GM21528 (cell line): ENCODE measurements around the gene LIN37.
"Not testable (repeated sequence)": the region's sequence is repeated elsewhere in the genome, so short reads cannot be mapped to it uniquely, and the experiment has no call there.

Source experiments
- ATAC-seq: cut with Tn5 transposase; IDR thresholded peaks from one replicate; pipeline ENCODE4 v1.9.1; 2021; ENCODE audit warnings: mild to moderate bottlenecking, moderate library complexity; ENCODE audit not compliant: unreplicated experiment, low FRiP score

Gene LIN37

GRCh38 chr19:35719402-35720162 is 28.8 kb upstream of the LIN37 start:
- no peak for ATAC-seq

DNA sequence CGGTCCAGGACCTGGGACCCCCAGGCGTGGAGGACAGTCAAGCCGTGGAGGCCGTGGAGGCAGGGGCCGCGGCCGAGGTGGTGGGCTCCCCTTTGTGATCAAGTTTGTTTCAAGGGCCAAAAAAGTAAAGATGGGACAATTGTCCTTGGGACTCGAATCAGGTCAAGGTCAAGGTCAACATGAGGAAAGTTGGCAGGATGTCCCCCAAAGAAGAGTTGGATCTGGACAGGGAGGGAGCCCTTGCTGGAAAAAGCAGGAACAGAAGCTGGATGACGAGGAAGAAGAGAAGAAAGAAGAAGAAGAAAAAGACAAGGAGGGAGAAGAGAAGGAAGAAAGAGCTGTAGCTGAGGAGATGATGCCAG is 28.2 kb upstream of the LIN37 start:
- ATAC-seq = no peak

GRCh38 chr19:35720648-35721047 is 27.7 kb upstream of the LIN37 start:
- no peak for ATAC-seq

DNA sequence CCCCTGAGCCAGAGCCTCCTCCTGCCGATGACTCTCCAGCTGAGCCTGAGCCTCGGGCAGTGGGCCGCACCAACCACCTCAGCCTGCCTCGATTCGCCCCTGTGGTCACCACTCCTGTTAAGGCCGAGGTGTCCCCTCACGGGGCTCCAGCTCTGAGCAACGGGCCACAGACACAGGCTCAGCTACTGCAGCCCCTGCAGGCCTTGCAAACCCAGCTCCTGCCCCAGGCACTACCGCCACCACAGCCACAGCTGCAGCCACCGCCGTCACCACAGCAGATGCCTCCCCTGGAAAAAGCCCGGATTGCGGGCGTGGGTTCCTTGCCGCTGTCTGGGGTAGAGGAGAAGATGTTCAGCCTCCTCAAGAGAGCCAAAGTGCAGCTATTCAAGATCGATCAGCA is 27.0 kb upstream of the LIN37 start:
- no peak for ATAC-seq

- ATAC-seq = no peak
These were observed 25.9 kb upstream of the LIN37 start for GRCh38 chr19:35722461-35722860.

DNA sequence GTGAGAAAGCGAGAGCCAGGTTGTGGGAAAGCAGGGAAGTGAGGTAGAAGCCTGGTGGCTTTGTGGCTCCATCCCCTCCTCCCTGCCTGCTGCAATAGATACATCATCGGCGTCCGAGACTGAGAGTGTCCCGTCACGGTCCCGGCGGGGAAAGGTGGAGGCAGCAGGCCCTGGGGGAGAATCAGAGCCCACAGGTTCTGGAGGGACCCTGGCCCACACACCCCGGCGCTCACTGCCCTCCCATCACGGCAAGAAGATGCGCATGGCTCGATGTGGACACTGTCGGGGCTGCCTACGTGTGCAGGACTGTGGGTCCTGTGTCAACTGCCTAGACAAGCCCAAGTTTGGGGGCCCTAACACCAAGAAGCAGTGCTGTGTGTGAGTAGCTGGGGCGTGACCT is 25.5 kb upstream of the LIN37 start:
- no peak for ATAC-seq

DNA sequence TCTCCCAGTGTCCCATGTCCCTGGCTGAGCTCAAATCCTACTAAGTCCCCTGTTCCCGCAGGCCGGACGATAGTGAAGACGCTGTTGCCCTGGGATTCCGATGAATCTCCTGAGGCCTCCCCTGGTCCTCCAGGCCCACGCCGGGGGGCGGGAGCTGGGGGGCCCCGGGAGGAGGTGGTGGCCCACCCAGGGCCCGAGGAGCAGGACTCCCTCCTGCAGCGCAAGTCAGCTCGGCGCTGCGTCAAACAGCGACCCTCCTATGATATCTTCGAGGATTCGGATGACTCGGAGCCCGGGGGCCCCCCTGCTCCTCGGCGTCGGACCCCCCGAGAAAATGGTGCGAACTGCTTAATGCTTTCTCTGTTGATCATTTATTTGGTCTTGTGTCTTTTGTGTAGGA is 24.7 kb upstream of the LIN37 start:
- ATAC-seq = no peak

- ATAC-seq = not testable (repeated sequence)
These were observed 24.2 kb upstream of the LIN37 start for GRCh38 chr19:35724132-35724531.

DNA sequence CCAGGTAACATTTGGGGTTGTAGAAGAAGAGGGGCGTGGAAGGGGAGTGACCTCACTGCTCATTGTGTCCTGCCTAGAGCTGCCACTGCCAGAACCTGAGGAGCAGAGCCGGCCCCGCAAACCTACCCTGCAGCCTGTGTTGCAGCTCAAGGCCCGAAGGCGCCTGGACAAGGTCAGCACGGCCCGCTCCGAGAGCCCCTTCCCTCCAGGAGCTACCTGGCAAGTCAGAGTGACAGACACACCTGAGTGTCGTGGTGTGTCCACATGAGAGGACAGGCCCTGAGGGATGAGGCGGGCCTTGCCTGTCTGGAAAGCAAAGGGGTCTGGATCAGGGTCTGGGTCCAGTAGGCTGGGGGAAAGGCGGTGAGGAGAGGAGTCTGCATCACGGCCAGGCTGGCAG is 23.8 kb upstream of the LIN37 start:
- ATAC-seq = no peak

DNA sequence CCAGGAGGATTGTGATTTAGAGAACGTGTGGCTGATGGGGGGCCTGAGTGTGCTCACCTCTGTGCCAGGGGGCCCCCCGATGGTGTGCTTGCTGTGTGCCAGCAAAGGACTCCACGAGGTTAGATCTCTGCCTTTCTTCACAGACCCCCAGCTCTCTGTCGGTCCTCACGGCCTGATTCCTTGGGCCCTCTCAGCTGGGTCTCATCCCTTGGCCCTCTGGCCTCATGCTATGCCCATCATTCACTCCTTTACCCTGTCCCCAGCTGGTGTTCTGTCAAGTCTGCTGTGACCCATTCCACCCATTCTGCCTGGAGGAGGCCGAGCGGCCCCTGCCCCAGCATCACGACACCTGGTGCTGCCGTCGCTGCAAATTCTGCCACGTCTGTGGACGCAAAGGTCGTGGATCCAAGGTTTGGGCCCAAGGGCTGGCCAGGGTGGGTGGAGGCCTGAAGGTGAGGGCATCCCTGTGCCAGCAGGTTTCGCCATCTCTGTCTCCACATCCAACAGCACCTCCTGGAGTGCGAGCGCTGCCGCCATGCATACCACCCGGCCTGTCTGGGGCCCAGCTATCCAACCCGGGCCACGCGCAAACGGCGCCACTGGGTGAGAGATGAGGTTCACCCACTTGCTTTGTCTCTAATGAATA is 23.0 kb upstream of the LIN37 start:
- no peak for ATAC-seq

GRCh38 chr19:35727053-35727955 is 21.1 kb upstream of the LIN37 start:
- ATAC-seq = no peak

DNA sequence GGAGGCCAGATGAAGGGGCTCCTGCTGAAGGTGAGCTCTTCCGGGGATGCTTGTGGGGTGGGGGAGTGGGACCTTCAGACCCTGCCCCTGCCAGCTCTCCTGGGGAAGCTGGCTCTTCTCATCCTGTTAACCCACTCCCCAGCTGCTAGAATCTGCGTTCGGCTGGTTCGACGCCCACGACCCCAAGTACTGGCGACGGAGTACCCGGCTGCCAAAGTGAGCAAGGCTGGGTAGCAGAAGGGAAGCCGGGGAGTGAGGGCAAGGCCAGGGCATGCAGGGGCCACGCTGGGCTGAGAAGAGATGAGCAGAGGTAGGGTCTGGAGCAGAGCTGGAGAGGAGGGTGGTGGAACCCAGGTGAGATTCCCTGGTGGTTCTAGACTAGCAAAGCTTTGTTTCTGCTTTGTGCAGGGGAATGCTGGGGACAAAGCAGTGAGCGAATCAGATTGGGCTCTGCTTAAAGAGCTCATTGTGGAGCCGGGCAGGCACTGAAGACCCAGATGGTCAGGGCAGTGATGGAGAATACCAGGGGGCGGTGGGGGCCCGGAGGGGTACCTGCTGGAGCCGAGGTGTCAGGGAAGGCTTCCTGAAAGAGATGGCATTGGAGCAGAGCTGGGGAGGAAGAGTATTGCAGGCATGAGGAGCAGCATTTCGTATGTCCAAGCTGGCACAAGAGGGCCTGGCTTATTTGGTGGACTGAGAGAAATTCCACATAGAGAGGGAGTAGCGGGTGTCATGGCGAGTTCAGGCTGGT is 20.2 kb upstream of the LIN37 start:
- no peak for ATAC-seq

GRCh38 chr19:35729021-35729420 is 19.4 kb upstream of the LIN37 start:
- ATAC-seq = no peak

DNA sequence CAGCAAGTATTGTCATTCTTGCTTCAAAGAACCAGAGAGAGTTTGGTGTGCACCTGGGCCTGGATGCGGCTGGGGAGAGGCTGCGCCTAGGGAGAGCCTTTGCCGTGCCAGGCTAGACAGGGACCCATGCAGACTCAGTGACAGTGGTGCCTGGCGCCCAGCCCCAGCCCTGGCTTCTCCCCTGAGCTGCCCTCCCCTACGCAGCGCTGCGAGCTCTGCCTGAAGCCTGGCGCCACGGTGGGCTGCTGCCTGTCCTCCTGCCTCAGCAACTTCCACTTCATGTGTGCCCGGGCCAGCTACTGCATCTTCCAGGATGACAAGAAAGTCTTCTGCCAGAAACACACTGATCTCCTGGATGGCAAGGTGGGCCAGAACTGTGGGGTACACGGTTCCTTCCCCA is 18.6 kb upstream of the LIN37 start:
- ATAC-seq = no peak

DNA sequence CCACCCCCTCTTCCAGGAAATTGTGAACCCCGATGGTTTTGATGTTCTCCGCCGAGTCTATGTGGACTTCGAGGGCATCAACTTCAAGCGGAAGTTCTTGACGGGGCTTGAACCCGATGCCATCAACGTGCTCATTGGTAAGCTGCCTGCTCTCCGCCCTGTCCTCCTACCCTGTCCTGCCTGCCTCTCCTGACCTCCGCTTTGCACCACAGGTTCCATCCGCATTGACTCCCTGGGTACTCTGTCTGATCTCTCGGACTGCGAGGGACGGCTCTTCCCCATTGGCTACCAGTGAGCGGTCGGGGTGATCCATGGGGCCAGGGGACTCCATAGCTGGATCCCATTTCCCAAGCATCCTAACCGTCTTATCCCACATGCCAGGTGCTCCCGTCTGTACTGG is 18.1 kb upstream of the LIN37 start:
- ATAC-seq = no peak

DNA sequence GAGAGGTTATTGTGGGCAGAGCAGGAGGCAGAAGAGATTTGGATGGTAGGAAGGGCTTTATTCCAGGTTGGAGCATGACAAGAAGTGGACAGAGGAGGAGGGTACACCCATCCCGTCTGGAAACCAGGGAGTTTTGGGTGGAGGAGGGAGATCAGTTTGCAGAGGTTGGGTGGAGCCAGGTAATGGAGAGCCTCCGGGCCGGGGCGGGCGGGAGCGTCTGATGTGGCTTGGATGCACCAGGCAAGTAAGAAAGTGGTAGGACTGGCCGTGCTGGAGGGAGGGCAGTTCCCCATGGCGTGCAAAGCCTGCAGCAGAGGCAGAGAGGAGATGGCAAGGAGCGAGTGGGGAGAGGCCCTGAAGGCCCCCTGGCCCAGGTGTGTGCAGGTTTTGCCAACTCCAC is 17.0 kb upstream of the LIN37 start:
- no peak for ATAC-seq

DNA sequence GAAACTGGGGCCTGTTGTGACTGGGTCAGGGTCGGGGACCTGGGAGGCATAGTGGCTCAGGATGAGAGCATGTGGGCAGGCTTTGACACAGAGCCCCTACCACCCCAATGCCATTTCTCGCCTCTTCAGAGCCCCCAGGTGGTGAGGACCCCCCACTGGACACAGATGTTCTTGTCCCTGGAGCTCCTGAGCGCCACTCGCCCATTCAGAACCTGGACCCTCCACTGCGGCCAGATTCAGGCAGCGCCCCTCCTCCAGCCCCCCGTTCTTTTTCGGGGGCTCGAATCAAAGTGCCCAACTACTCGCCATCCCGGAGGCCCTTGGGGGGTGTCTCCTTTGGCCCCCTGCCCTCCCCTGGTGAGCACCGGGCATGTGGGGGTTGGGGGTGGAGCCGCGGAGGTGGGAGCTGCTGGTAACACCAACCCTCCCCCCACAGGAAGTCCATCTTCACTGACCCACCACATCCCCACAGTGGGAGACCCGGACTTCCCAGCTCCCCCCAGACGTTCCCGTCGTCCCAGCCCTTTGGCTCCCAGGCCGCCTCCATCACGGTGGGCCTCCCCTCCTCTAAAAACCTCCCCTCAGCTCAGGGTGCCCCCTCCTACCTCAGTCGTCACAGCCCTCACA is 16.5 kb upstream of the LIN37 start:
- no peak for ATAC-seq

DNA sequence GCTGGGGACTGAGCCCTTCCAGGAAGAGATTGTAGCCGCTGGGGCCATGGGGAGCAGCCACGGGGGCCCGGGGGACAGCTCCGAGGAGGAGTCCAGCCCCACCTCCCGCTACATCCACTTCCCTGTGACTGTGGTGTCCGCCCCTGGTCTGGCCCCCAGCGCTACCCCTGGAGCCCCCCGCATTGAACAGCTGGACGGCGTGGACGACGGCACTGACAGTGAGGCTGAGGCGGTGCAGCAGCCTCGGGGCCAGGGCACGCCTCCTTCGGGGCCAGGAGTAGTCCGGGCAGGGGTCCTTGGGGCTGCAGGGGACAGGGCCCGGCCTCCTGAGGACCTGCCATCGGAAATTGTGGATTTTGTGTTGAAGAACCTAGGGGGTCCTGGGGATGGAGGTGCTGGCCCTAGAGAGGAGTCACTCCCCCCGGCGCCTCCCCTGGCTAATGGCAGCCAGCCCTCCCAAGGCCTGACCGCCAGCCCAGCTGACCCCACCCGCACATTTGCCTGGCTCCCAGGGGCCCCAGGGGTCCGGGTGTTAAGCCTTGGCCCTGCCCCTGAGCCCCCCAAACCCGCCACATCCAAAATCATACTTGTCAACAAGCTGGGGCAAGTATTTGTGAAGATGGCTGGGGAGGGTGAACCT is 15.7 kb upstream of the LIN37 start:
- ATAC-seq = no peak

DNA sequence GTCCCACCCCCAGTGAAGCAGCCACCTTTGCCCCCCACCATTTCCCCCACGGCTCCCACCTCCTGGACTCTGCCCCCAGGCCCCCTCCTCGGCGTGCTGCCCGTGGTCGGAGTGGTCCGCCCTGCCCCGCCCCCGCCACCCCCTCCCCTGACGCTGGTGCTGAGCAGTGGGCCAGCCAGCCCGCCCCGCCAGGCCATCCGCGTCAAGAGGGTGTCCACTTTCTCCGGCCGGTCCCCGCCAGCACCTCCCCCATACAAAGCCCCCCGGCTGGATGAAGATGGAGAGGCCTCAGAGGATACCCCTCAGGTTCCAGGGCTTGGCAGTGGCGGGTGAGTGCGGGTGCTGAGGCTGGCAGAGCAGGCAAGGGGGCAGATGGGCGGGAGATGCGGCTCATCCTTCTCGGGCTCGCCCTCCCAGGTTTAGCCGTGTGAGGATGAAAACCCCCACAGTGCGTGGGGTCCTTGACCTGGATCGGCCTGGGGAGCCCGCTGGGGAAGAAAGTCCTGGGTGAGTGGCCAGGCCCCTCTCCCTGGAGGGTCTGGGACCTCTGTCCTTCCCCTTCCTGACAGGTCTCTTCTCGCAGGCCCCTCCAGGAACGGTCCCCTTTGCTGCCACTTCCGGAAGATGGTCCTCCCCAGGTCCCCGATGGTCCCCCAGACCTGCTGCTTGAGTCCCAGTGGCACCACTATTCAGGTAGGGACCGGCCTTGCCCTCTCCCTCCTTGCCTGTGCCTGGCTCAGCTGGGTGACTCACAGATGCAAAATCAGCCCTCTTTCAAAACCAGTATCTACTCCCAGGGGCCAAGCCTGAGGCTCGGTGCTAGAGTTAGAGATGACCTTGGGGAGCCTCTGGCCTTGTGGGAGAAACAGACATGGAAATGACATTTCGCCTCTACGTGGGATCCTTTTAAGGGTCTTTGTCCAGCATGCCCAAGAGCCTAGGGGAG is 14.9 kb upstream of the LIN37 start:
- no peak for ATAC-seq
